AG08395 (cell line): ENCODE results near the gene CFAP92.

Source experiments
- DNase-seq: peaks from one replicate; pipeline ENCODE4 v3.0.0; 2012; ENCODE audit warnings: mixed read lengths, low spot score

Gene CFAP92

DNA sequence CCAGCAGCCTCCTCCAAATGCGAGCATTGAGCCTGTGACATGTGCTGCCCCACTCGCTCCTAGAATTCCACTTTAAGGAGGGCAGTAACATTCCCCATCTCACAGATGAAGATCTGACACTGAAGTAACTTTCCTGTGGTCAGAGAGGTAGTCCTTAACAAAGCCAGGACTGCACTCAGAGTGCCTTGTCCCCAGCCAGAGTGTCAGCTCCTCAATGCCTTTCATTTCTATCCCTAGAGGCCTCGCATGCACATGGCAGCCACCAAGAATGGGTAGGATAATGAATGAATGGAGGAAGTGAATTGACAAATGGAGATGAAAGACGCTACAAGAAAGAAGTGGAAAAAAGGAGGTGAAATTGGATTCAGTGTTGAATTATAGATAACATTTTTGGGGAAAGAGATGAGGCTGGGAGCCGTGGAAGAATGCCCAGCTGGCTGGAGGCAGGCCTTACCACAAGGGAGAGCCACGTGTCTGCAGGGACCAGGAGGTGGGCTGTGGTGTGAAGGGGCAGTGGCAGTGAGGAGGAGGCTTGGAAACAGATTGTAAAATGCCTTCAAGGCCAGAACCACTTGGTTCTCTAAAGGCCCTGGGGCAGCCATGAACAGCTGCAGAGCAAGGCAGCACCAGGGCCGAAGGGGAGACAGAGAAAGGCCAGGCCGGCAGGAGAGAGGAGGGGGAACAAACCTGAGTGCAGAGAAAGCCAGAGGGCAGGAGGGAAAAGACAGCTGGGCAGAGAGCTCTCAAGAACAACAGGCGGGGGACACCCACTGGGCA, 10.4 kb downstream of the CFAP92 start:
- no peak for DNase-seq

DNA sequence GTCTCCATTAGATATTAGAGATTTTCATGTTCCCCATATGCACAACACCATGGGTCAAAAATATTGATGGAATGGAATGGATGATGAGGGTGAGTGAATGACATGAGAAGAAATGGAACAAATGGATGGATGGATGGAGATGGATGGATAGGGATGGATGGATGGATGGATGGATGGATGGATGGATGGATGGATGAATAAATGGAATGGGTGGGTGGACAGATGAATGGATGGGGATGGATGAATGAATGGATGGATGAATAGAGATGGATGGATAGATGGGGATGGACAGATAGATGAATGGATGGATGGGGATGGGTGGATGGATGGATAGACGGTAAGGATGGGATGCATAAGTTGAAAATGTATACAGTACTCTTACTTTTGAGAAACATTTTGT, 18.6 kb downstream of the CFAP92 start:
- no peak for DNase-seq

- DNase-seq: no peak
Observed at GRCh38 chr3:128973988-128974564, 19.8 kb downstream of the CFAP92 start.

- no peak for DNase-seq
Observed at GRCh38 chr3:128971421-128972100, 22.3 kb downstream of the CFAP92 start.

DNA sequence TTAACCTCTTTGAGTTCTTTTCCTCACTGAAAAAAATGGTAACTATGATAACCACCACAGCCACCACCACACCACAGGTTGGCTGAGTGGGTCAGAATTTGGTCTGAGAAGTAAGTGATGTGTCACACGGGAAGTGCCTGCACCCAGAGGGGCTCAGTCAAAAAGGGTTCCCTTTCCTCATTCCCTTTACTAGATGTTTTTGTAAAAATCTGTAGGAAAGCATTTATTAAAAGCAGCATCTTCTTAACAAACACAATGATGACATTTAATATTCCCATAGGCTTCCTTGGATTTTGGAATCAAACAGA, 23.2 kb downstream of the CFAP92 start:
- DNase-seq: no peak

GRCh38 chr3:128969993-128970739, 23.7 kb downstream of the CFAP92 start:
- peak; percentile 62 for DNase-seq

DNA sequence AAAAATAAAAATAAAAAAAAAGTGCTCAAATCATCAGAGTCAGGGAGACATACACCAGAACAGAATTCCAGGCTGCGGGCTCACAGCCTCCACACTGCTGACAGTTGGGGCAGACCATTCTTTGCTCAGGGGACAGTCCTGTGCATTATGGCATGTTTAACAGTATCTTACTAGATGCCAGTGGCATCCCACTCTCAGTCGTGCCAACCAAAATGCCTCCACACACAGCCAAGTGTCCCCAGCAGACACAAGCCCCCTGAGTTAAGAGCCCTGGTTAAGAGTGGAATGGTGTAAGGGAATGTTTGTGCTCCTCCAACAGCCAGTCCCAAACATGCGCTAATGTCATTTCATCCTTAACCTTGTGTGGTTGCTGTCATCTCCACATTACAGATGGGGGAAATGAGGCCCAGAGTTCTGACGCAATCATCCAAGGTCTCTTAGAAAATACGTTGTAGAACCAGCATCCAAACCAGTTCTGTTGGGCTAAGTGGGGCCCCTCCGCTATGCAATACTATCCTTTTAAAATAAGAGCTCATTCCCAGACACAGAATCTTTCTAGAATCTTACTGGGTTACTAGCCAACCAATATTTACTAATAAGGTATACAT, 26.0 kb downstream of the CFAP92 start:
- DNase-seq: no peak

DNA sequence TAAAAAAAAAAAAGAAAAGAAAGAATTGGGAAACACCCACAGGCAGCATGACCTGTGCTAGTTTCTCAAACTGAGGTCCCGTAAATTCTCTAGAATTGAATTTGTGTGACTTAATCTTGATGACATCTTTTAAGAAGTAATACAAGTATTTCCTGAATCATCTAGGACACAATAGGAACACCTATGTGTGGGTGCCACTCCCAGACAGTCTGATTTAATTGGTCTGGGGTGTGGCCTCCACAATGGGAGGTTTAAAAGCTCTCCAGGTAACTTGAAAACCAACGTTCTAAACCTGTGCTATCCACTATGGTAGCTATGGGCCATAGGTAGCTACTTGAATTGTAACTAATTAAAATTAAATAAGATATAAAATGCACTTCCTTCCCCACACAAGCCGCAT, 28.1 kb downstream of the CFAP92 start:
- DNase-seq: no peak

DNA sequence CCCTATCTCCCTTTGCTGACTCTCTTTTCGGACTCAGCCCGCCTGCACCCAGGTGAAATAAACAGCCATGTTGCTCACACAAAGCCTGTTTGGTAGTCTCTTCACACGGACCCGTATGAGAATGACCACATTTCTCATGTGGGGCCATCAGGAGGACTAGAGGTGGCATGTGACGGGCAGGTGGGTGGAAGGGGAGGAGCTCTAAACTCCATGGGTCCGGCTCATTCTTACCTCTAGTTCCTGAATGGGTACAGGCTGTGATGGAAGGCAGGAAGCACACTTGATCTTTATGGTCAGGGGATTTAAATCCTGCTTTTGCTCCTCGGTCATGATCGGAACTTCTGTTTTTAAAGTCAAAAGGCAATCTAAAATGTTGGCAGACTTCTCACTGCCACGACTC, 28.6 kb downstream of the CFAP92 start:
- no peak for DNase-seq

GRCh38 chr3:128956440-128956839, 37.4 kb downstream of the CFAP92 start:
- DNase-seq: no peak

- peak; percentile 18 for DNase-seq
Observed at GRCh38 chr3:128950223-128950938, 43.5 kb downstream of the CFAP92 start.

DNA sequence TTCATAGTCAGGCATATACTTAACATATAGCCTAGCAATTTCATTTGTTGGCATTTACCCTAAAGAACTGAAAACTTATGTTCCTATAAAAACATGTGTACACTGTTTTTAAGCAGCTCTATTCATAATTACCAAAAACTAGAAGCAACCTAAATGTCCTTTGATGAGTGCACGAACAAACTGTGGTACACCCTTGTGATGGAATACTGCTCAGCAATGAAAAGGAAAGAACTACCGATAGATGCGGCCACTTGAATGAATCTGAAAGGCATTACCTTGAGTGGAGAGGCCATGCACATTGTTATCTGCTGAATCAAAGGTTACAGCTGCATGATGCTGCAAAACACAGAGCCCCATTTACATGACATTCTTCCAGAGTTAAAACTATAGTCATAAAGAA, 44.7 kb downstream of the CFAP92 start:
- no peak for DNase-seq

DNA sequence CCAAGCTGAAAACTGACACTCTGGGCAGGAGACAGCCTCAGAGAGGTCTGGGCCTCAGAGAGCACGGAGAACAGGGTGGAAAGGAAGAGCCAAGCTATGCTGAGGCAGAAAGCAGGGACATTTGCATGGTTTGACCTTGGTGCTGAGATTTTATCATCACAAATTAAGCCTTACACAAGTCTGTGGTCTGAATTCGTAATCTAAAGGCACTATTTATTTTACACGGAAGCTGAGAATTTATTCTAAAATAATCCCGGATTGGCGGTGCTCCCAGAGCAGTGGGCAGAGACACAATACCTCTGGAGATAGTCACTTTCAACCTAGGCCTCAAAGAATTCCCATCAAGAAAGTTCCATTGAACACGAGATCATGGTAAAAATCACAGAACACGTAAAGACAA, 47.5 kb downstream of the CFAP92 start:
- DNase-seq: peak; percentile 22

DNA sequence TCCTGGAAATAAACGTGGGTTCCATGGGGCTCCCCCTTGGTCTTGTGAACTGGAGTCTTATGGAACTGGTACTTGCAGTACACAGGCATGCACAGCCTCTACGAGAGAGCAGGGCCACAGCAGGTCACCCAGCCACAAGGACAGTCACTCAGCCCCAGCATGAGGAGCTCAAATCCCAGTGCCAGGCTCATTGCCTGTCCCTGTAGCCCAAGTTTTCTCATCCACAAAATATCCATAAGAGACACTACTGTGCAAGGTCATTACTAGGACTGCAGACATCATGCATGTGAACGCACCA, 48.0 kb downstream of the CFAP92 start:
- DNase-seq: no peak

DNA sequence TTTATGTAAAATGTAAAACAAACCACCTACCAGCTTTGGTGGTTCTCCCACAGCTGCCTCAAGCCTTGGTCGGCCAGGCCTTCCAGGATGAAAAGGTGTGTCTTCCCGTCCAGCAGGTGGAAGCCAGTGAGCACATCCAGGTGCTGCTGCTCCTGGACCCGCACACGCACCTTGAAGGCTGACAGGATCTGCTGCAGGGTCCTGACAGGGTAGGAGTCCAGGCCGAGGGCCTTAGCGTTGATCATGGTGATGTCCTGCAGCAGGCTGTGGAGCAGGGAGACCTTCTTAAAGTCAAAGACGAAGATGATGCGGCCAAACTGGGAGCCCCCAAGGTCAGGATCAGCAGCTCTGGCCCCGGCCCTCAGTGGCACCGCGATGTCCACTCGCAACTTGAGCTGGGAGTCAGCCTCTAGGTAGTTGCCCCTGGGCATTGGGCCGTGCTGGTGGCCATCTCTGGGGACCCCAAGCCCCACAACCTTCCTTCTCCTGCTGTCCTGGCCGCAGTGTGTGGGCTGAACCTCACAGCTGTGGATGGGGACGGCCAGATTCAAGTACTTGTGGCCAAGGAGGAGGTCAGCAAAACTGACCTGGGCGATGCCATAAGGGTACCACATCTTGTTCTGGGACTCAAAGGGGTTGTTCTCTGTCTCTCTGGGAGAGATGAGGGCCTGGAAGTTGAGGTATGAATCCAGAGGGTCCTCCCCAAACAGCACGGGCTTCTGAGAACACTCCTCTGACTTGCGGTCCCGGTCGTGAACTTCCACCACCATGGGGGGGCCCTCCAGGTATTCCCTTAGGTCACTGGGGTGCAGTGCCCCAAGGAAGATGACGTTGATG, 48.6 kb downstream of the CFAP92 start:
- DNase-seq: no peak

GRCh38 chr3:128942161-128942952, 51.5 kb downstream of the CFAP92 start:
- DNase-seq: no peak

GRCh38 chr3:128940252-128940651, 53.6 kb downstream of the CFAP92 start:
- DNase-seq: no peak

DNA sequence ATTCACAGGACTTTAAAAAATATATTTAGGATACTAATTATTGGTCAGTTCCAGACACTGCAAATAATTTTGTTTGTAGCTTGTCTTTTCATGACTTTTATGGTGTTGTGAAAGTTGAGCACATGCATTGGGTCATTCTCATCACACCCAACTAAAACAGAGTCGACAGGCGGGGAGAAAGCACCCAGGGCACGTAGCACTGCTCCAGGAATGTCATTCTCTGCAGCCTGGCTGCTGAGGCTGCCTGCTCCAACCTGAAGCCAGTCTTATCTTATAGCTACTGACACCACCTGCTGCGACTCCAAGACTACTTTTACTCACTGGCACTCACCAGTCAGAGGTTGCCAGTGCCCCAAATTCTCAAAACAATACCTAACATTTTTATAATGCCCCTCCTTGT, 57.5 kb downstream of the CFAP92 start:
- DNase-seq: no peak

- no peak for DNase-seq
Observed at GRCh38 chr3:128935922-128936321, 58.0 kb downstream of the CFAP92 start.

GRCh38 chr3:128933922-128934253, 60.0 kb downstream of the CFAP92 start:
- DNase-seq: no peak
